HCT116 (cell line): ENCODE results near the gene YAP1.

ENCODE experiments used
- CEBPB ChIP-seq: IDR thresholded peaks from 2 replicates; pipeline ENCODE4 v1.6.1; 2012; ENCODE audit warnings: low read depth
- EZH2 ChIP-seq: fragments of 200-600 bp; sonication (generic); IDR thresholded peaks from 2 replicates; pipeline ENCODE4 v1.6.1; 2017; ENCODE audit warnings: antibody characterized with exemption, mixed run types
- EZH2phosphoT487 ChIP-seq: fragments of 200-600 bp; IDR thresholded peaks from 2 replicates; pipeline ENCODE4 v1.6.1; 2018; ENCODE audit warnings: antibody characterized with exemption, borderline replicate concordance
- JUND ChIP-seq: IDR thresholded peaks from 2 replicates; pipeline ENCODE4 v1.6.1; 2012
- POLR2A ChIP-seq: IDR thresholded peaks from 2 replicates; pipeline ENCODE4 v1.7.0; 2011; ENCODE audit warnings: borderline replicate concordance; ENCODE audit not compliant: insufficient read depth, insufficient read length; ENCODE audit errors: extremely low read depth
- POLR2AphosphoS5 ChIP-seq: IDR thresholded peaks from 2 replicates; pipeline ENCODE4 v1.6.1; 2011; ENCODE audit warnings: mild to moderate bottlenecking, low read depth, low read length, moderate library complexity
- RAD21 ChIP-seq: IDR thresholded peaks from 2 replicates; pipeline ENCODE4 v1.6.1; 2012; ENCODE audit warnings: low read depth, mild to moderate bottlenecking
- SIN3A ChIP-seq: IDR thresholded peaks from 2 replicates; pipeline ENCODE4 v1.6.1; 2012; ENCODE audit warnings: low read depth
- TF ChIP-seq, protein P1 (sequence below), 3 experiments: fragments of 200-600 bp in 1 of 3; sonication (generic) in 1 of 3; IDR thresholded peaks in 2 of 3; conservative IDR thresholded peaks in 1 of 3; 2 replicates each; pipeline ENCODE4 v1.5.1; 2012 to 2017; ENCODE audit warnings: low read depth in 2 of 3, low read length in 2 of 3, antibody characterized with exemption in 1 of 3, borderline replicate concordance in 1 of 3, control low read depth in 1 of 3, mild to moderate bottlenecking in 1 of 3, mixed read lengths in 1 of 3, mixed run types in 1 of 3, moderate library complexity in 1 of 3; ENCODE audit not compliant: insufficient read depth in 1 of 3
- TF ChIP-seq, protein P2 (sequence below): IDR thresholded peaks from 2 replicates; pipeline ENCODE4 v1.6.1; 2012; ENCODE audit warnings: low read depth
- TF ChIP-seq, protein P3 (sequence below): IDR thresholded peaks from 2 replicates; pipeline ENCODE4 v1.6.1; 2012
- TF ChIP-seq, protein P4 (sequence below): IDR thresholded peaks from 2 replicates; pipeline ENCODE4 v1.6.1; 2012

DNA sequence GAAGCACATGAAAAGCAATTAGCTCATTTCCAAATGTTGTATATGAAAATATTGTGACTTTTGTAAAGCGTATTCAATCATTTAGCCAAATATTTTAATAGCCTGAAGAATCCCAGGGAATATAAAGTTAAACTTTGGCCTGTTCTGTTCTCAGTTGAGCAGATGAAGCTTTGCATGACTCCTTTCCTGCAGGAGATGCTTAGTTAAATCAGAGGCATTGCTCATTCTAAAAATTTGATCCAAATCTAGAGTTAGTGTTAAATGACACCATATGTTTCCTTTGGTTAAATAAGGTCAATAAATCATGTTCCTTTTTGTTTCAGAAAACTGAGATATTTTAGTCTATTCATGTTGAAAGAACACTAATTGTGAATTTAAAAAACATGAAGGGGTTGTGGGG is 155.9 kb downstream of the YAP1 start:
- TF ChIP-seq RAD21 (no peak), POLR2AphosphoS5 (no peak), EZH2 (no peak), POLR2A (no peak), EZH2phosphoT487 (no peak), SIN3A (no peak), CEBPB (no peak), JUND (no peak)
- TF ChIP-seq, protein P1, sequence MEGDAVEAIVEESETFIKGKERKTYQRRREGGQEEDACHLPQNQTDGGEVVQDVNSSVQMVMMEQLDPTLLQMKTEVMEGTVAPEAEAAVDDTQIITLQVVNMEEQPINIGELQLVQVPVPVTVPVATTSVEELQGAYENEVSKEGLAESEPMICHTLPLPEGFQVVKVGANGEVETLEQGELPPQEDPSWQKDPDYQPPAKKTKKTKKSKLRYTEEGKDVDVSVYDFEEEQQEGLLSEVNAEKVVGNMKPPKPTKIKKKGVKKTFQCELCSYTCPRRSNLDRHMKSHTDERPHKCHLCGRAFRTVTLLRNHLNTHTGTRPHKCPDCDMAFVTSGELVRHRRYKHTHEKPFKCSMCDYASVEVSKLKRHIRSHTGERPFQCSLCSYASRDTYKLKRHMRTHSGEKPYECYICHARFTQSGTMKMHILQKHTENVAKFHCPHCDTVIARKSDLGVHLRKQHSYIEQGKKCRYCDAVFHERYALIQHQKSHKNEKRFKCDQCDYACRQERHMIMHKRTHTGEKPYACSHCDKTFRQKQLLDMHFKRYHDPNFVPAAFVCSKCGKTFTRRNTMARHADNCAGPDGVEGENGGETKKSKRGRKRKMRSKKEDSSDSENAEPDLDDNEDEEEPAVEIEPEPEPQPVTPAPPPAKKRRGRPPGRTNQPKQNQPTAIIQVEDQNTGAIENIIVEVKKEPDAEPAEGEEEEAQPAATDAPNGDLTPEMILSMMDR (IDR thresholded peaks at IDR 0.05 in 2 of 3, conservative IDR thresholded peaks at IDR 0.05 in 1 of 3; ENCODE audit: borderline replicate concordance in 1 of 3, insufficient read depth in 1 of 3, low read depth in 2 of 3, low read length in 2 of 3): no peak
- TF ChIP-seq, protein P2, sequence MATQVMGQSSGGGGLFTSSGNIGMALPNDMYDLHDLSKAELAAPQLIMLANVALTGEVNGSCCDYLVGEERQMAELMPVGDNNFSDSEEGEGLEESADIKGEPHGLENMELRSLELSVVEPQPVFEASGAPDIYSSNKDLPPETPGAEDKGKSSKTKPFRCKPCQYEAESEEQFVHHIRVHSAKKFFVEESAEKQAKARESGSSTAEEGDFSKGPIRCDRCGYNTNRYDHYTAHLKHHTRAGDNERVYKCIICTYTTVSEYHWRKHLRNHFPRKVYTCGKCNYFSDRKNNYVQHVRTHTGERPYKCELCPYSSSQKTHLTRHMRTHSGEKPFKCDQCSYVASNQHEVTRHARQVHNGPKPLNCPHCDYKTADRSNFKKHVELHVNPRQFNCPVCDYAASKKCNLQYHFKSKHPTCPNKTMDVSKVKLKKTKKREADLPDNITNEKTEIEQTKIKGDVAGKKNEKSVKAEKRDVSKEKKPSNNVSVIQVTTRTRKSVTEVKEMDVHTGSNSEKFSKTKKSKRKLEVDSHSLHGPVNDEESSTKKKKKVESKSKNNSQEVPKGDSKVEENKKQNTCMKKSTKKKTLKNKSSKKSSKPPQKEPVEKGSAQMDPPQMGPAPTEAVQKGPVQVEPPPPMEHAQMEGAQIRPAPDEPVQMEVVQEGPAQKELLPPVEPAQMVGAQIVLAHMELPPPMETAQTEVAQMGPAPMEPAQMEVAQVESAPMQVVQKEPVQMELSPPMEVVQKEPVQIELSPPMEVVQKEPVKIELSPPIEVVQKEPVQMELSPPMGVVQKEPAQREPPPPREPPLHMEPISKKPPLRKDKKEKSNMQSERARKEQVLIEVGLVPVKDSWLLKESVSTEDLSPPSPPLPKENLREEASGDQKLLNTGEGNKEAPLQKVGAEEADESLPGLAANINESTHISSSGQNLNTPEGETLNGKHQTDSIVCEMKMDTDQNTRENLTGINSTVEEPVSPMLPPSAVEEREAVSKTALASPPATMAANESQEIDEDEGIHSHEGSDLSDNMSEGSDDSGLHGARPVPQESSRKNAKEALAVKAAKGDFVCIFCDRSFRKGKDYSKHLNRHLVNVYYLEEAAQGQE: no peak
- TF ChIP-seq, protein P3, sequence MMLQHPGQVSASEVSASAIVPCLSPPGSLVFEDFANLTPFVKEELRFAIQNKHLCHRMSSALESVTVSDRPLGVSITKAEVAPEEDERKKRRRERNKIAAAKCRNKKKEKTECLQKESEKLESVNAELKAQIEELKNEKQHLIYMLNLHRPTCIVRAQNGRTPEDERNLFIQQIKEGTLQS: no peak
- TF ChIP-seq, protein P4, sequence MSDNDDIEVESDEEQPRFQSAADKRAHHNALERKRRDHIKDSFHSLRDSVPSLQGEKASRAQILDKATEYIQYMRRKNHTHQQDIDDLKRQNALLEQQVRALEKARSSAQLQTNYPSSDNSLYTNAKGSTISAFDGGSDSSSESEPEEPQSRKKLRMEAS: no peak
